Subcutaneous abdominal adipose tissue (tissue), 5 donors: ENCODE data around the gene IFITM5.

ENCODE experiments used
- H3K27ac ChIP-seq: one replicate; pipeline ENCODE4 v1.7.0; 2013; ENCODE audit warnings: low read depth, mild to moderate bottlenecking, inconsistent platforms, low read length, moderate library complexity
- H3K27me3 ChIP-seq, 5 donors: one replicate each; pipeline ENCODE4 v1.7.0; 2013; ENCODE audit warnings: low read length in 5 of 5, inconsistent platforms in 1 of 5; ENCODE audit not compliant: control insufficient read depth in 5 of 5, insufficient read depth in 4 of 5
- H3K36me3 ChIP-seq, 5 donors: one replicate each; pipeline ENCODE4 v1.7.0; 2013; ENCODE audit warnings: low read length in 5 of 5; ENCODE audit not compliant: control insufficient read depth in 5 of 5, insufficient read depth in 5 of 5
- H3K4me1 ChIP-seq, 5 donors: one replicate each; pipeline ENCODE4 v1.7.0; 2013; ENCODE audit warnings: low read length in 5 of 5, mild to moderate bottlenecking in 3 of 5, moderate library complexity in 1 of 5; ENCODE audit not compliant: control insufficient read depth in 5 of 5, insufficient read depth in 5 of 5
- H3K4me3 ChIP-seq, 5 donors: one replicate each; pipeline ENCODE4 v1.7.0; 2013; ENCODE audit warnings: low read length in 5 of 5, low read depth in 1 of 5
- H3K9ac ChIP-seq, 5 donors: one replicate each; pipeline ENCODE4 v1.7.0; 2013; ENCODE audit warnings: low read length in 5 of 5, mild to moderate bottlenecking in 4 of 5, moderate library complexity in 3 of 5
- H3K9me3 ChIP-seq, 5 donors: one replicate each; pipeline ENCODE4 v1.7.0; 2013; ENCODE audit warnings: low read length in 5 of 5; ENCODE audit not compliant: control insufficient read depth in 5 of 5
- donor health status: healthy.
- donor health status: healthy.
- donor health status: healthy.
- donor health status: healthy.
- donor health status: healthy.

IFITM5 gene

GRCh38 chr11:252666-253065, 46.7 kb downstream of the IFITM5 start:
- Histone ChIP-seq H3K36me3 (peaks cover 13 to 62% (median 58%) of the 10 kb centered on the region in 5 donors), H3K4me1 (no peaks in the 10 kb centered on the region), H3K9ac (no peak overlapping the region), H3K4me3 (no peak overlapping the region), H3K27ac (no peak overlapping the region), H3K27me3 (no peaks in the 10 kb centered on the region), H3K9me3 (no peaks in the 10 kb centered on the region)

- Histone ChIP-seq H3K36me3 (peaks cover 20 to 73% (median 68%) of the 10 kb centered on the region in 5 donors), H3K4me1 (no peaks in the 10 kb centered on the region)
These were observed 47.8 kb downstream of the IFITM5 start for GRCh38 chr11:251550-251949.

GRCh38 chr11:250740-251299, 48.5 kb downstream of the IFITM5 start:
- Histone ChIP-seq H3K4me3 (no peak overlapping the region), H3K9me3 (no peaks in the 10 kb centered on the region), H3K36me3 (peaks cover 21 to 80% (median 74%) of the 10 kb centered on the region in 5 donors), H3K27me3 (no peaks in the 10 kb centered on the region), H3K9ac (no peak overlapping the region), H3K27ac (no peak overlapping the region), H3K4me1 (no peaks in the 10 kb centered on the region)

More at GRCh38 chr11:251550-251949, 47.8 kb downstream of the IFITM5 start:
- H3K4me3 ChIP-seq = no peak overlapping the region
- H3K27ac ChIP-seq = no peak overlapping the region
- no peak overlapping the region for H3K9ac ChIP-seq
- H3K27me3 ChIP-seq = no peaks in the 10 kb centered on the region
- H3K9me3 ChIP-seq = no peaks in the 10 kb centered on the region

- Histone ChIP-seq H3K27ac (no peak overlapping the region), H3K27me3 (no peaks in the 10 kb centered on the region), H3K4me3 (no peak overlapping the region), H3K4me1 (no peaks in the 10 kb centered on the region), H3K9ac (no peak overlapping the region), H3K9me3 (no peaks in the 10 kb centered on the region), H3K36me3 (peaks cover 21 to 86% (median 80%) of the 10 kb centered on the region in 5 donors)
These were observed 49.1 kb downstream of the IFITM5 start for GRCh38 chr11:250274-250673.

GRCh38 chr11:249062-249461, 50.3 kb downstream of the IFITM5 start:
- Histone ChIP-seq H3K27ac (no peak overlapping the region), H3K36me3 (peaks cover 27 to 98% (median 92%) of the 10 kb centered on the region in 5 donors), H3K4me3 (no peak overlapping the region), H3K4me1 (no peaks in the 10 kb centered on the region), H3K9ac (no peak overlapping the region), H3K9me3 (no peaks in the 10 kb centered on the region), H3K27me3 (no peaks in the 10 kb centered on the region)
